Peyer's patch (tissue), 4 donors: Measurements from ENCODE around the gene YY1. TPM values are rescaled to one million over a fixed set of nuclear protein-coding genes. Genes with fewer than 3 reads are reported as not detected.
"Not testable (repeated sequence)": the region's sequence is repeated elsewhere in the genome, so short reads cannot be mapped to it uniquely, and the experiment has no call there.

Experiments
- DNase-seq, 3 donors: peaks; one replicate each; pipeline ENCODE4 v3.0.0-alpha.2; 2017 to 2019
- H3K27ac ChIP-seq, 4 donors: fragments of 200-600 bp; sonication (generic); one replicate each; pipeline ENCODE4 v1.5.1; 2016 to 2019
- H3K27me3 ChIP-seq, 2 donors: fragments of 200-600 bp; sonication (generic); one replicate each; pipeline ENCODE4 v1.5.1; 2019
- H3K36me3 ChIP-seq, 3 donors: fragments of 200-600 bp; sonication (generic); one replicate each; pipeline ENCODE4 v1.5.1; 2016 to 2019
- H3K4me1 ChIP-seq, 4 donors: fragments of 200-600 bp; sonication (generic); one replicate each; pipeline ENCODE4 v1.5.1; 2016 to 2019
- H3K4me3 ChIP-seq, 4 donors: fragments of 200-600 bp; sonication (generic); 1 replicate in 3 of 4; 2 replicates in 1 of 4; pipeline ENCODE4 v1.5.1; 2016 to 2019; ENCODE audit warnings: mild to moderate bottlenecking in 1 of 4
- H3K9me3 ChIP-seq, 4 donors: fragments of 200-600 bp; sonication (generic); one replicate each; pipeline ENCODE4 v1.5.1; 2016 to 2019; ENCODE audit warnings: mild to moderate bottlenecking in 1 of 4
- POLR2A ChIP-seq, 2 donors: fragments of 450-650 bp; IDR thresholded peaks; one replicate each; pipeline ENCODE4 v1.5.1; 2017; ENCODE audit warnings: antibody characterized with exemption in 2 of 2, mild to moderate bottlenecking in 2 of 2, moderate library complexity in 2 of 2
- total RNA-seq, 4 donors: library from RNA; depleted of rRNA; stranded (reverse); fragments of >200 nt; gene quantifications; one replicate each; pipeline ENCODE4 v1.1.0, GENCODE V29; 2016
- TF ChIP-seq, protein P1 (sequence below), 6 experiments: fragments of 450-650 bp in 4 of 6; fragments of 200-600 bp in 2 of 6; sonication (generic) in 1 of 6; IDR thresholded peaks; one replicate each; pipeline ENCODE4 v1.5.1; 2017 to 2019; ENCODE audit warnings: antibody characterized with exemption in 6 of 6, mild to moderate bottlenecking in 3 of 6, moderate library complexity in 1 of 6

YY1 gene
- total RNA-seq, 4 donors from 2014 or later: 42.0 to 63.5 (median 50.9) TPM

DNA sequence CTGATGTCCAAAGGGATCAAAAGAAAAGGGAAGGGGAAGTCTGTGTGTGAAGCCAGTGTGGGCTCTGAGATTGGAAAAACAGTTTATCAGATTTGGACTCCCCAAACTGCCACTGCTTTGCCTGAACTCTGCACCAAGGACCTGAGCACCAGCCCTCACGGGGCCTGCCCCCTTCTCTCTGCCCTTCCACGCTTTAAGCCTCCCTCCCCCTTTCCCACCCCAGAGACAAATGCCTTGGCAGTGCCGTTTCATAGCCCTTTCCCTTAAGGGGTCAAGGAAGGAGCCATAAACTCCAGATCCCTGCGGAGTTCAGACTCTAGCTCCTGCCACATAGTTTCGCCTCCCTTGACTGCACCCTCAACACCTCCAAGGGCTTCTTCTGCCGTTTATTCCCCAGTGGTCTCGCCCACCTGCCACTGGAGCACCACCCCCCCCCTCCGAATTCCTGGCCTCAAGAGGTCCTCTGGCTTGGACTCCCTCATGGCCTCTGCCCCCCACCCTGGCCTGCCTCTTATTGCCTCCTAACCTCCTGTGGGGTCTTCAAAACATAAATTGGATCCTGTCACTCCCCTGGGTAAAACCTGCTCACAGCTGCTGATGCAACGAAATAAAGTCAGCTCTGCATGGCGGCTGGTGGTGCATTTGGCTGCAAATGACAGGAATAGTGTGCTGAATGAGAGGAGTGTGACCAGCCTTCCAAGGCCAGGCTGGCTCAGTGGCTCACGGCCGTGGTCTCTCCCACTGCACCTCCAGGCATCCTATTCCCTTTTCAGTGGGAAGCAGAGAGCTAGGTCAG is 48.5 kb downstream of the YY1 start:
- H3K27me3 ChIP-seq: no peaks in the 10 kb centered on the region
- H3K36me3 ChIP-seq: peaks cover 0 to 10% (median 0%) of the 10 kb centered on the region in 3 donors
- H3K4me1 ChIP-seq: peaks cover 0 to 14% (median 2%) of the 10 kb centered on the region in 4 donors
- no peak overlapping the region for H3K27ac ChIP-seq
- H3K9me3 ChIP-seq: no peaks in the 10 kb centered on the region
- peak in 1 of 3 donors; percentile 41 for DNase-seq
- TF ChIP-seq POLR2A (IDR thresholded peaks at IDR 0.05): no peak
- TF ChIP-seq, protein P1, sequence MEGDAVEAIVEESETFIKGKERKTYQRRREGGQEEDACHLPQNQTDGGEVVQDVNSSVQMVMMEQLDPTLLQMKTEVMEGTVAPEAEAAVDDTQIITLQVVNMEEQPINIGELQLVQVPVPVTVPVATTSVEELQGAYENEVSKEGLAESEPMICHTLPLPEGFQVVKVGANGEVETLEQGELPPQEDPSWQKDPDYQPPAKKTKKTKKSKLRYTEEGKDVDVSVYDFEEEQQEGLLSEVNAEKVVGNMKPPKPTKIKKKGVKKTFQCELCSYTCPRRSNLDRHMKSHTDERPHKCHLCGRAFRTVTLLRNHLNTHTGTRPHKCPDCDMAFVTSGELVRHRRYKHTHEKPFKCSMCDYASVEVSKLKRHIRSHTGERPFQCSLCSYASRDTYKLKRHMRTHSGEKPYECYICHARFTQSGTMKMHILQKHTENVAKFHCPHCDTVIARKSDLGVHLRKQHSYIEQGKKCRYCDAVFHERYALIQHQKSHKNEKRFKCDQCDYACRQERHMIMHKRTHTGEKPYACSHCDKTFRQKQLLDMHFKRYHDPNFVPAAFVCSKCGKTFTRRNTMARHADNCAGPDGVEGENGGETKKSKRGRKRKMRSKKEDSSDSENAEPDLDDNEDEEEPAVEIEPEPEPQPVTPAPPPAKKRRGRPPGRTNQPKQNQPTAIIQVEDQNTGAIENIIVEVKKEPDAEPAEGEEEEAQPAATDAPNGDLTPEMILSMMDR (IDR thresholded peaks at IDR 0.05): no peak
- no peak overlapping the region for H3K4me3 ChIP-seq

DNA sequence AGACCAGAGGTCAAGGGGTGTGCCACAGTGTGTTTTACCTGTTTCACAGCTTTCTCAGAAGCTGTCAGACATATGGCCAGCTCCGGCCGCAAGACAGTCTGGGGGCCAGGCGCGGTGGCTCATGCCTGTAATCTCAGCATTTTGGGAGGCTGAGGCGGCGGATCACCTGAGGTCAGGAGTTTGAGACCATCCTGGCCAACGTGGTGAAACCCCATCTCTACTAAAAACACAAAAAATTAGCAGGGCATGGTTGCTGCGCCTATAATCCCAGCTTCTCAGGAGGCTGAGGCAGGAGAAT is 49.0 kb downstream of the YY1 start:
- H3K9me3 ChIP-seq, H3K27ac ChIP-seq, H3K4me3 ChIP-seq, H3K27me3 ChIP-seq: not testable (repeated sequence)
- peak in 1 of 3 donors; percentile 42 for DNase-seq
- Histone ChIP-seq H3K4me1 (peaks cover 0 to 14% (median 2%) of the 10 kb centered on the region in 4 donors), H3K36me3 (peaks cover 0 to 15% (median 0%) of the 10 kb centered on the region in 3 donors)

DNA sequence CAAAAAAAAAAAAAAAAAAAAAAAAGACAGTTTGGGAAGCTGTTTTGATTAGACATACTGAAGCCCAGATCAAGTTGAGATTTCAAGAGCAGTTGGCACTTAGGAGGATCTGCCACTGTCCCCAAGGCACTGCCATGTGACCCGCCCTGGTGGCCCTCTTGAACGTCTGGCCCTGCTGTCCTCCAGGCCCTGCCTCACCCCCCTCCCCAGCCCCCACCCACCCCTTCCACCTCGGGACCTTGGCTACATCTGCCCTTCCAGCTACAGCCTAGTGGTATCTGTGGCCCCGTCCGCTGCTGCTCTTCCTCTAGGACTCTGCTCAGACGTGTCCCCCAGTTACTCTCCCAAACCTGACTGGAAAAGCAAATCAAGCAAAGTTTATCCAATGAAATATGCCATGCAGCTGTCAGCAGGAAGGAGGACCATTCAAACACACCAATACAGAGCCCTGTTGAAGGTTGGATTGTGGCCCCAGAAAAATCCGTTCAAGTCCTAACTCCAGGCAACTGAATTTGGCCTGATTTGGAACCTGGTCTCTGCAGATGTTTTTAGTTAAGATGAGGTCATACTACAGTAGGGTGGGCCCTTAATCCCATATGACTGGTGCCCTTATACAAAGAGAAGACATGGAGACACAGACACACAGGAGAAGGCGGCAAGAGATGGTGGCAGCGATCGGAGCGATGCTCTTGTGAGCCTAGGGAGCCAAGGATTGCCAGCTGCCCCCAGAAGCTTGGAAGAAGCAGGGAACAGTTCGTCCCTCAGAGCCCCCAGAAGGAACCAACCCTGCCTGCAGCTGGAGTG is 49.6 kb downstream of the YY1 start:
- DNase-seq: peak in 1 of 3 donors; percentile 26
- TF ChIP-seq, protein P1 (IDR thresholded peaks at IDR 0.05): no peak
- no peak for TF ChIP-seq POLR2A (IDR thresholded peaks at IDR 0.05)
- peaks cover 0 to 17% (median 0%) of the 10 kb centered on the region in 3 donors for H3K36me3 ChIP-seq
- H3K4me3 ChIP-seq: no peak overlapping the region
- peaks cover 0 to 14% (median 2%) of the 10 kb centered on the region in 4 donors for H3K4me1 ChIP-seq
- H3K9me3 ChIP-seq: no peaks in the 10 kb centered on the region
- no peaks in the 10 kb centered on the region for H3K27me3 ChIP-seq
- no peak overlapping the region for H3K27ac ChIP-seq

DNA sequence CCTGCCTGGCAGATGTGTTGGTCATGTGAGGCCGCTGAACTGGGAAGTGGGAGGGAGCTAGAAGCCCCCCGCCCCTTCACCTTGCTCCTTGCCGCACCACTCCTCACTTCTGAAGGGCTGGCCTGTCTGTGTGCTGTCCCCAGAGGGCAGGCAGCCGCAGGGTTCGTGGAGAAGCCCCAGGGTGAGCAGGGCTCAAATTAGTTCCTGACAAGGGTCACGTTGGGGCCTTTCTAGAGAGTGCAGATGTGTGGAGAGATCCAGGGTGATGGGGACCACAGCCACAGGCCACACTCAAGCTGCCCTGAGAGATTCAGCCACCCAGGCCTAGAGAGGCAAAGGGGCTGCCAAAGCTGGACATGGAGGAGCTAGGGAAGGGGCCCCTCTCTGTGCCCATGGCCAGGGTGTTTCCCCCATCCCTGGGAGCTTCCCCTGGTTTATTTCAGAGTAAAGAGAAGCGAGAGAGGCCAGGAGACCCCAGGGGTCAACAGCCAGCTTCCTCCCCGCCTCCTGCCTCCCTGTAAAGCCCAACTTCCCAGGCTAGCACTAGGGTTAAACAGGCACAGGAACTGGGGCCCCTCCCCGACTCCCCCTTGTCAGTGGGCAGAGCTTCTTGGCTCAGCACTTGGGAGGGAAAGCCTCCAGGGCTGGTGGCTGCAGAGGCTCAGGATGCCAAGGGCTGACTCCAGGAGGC is 51.1 kb downstream of the YY1 start:
- Histone ChIP-seq H3K9me3 (no peaks in the 10 kb centered on the region), H3K36me3 (peaks cover 0 to 17% (median 0%) of the 10 kb centered on the region in 3 donors), H3K4me1 (peaks cover 0 to 7% (median 2%) of the 10 kb centered on the region in 4 donors), H3K27ac (no peak overlapping the region), H3K27me3 (no peaks in the 10 kb centered on the region), H3K4me3 (no peak overlapping the region)
- DNase-seq: peak in 1 of 3 donors; percentile 40
- no peak for TF ChIP-seq POLR2A (IDR thresholded peaks at IDR 0.05)
- TF ChIP-seq, protein P1 (IDR thresholded peaks at IDR 0.05): no peak

DNA sequence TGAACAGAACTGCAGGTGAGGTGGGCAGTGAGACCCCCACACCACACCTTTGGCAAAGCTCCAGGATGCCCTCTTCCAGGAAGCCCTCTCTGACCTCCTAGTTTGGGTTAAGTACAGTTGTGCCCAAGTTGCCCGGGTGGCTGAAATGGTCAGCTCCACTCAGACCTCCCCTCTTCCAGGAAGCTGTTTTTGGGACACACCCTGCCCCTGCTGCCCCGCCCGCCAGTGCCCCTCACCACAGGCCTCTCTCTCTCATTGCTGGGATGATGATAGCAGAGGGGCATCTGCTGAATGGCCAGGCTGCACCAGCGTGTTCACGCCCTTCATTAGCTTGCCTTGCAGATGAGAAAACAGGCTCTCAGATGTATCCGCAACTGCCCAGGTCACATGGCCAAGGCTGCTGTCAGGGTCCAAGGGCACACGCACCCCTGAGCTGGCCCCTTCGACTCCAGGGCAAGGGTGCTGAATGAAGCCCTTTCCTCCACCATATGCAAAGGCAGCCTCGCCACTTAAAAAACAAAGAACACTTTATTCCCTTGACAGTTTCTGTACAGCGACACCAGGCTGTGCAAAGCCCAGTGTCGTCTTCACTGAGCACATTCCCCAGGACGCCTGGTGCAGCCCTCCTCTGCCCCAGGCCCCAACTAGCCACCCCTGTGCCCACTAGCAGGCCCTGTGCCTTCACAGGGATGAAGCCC is 51.8 kb downstream of the YY1 start:
- no peaks in the 10 kb centered on the region for H3K9me3 ChIP-seq
- TF ChIP-seq POLR2A (IDR thresholded peaks at IDR 0.05): no peak
- TF ChIP-seq, protein P1 (IDR thresholded peaks at IDR 0.05): no peak
- H3K27ac ChIP-seq: no peak overlapping the region
- peak in 1 of 3 donors; percentile 41 for DNase-seq
- H3K4me1 ChIP-seq: peaks cover 0 to 5% (median 2%) of the 10 kb centered on the region in 4 donors
- H3K27me3 ChIP-seq: no peaks in the 10 kb centered on the region
- peaks cover 0 to 17% (median 0%) of the 10 kb centered on the region in 3 donors for H3K36me3 ChIP-seq
- no peak overlapping the region for H3K4me3 ChIP-seq
